K562 (cell line): Measurements from ENCODE around the gene ZBTB47. TPM values are rescaled to one million over a fixed set of nuclear protein-coding genes. Genes with fewer than 3 reads are reported as not detected.

Source experiments
- ARID1B ChIP-seq: fragments of 450-650 bp; IDR thresholded peaks from 2 replicates; pipeline ENCODE4 v1.6.1; 2016; ENCODE audit warnings: antibody characterized with exemption, mild to moderate bottlenecking, inconsistent platforms
- ATF7 ChIP-seq: fragments of 450-650 bp; IDR thresholded peaks from 2 replicates; pipeline ENCODE4 v1.7.1; 2014; ENCODE audit warnings: mild to moderate bottlenecking, moderate library complexity
- C11orf30 ChIP-seq: fragments of 450-650 bp; IDR thresholded peaks from 2 replicates; pipeline ENCODE4 v1.6.1; 2016; ENCODE audit warnings: low read depth, mild to moderate bottlenecking
- CHAMP1 ChIP-seq: fragments of 450-650 bp; IDR thresholded peaks from 2 replicates; pipeline ENCODE4 v1.6.1; 2016; ENCODE audit warnings: mild to moderate bottlenecking
- CHD1 ChIP-seq: fragments of 200-600 bp; sonication (generic); IDR thresholded peaks from one replicate; pipeline ENCODE4 v1.6.1; 2012; ENCODE audit warnings: mild to moderate bottlenecking, moderate library complexity, low read length, inconsistent platforms
- CREB3 ChIP-seq: fragments of 450-650 bp; conservative IDR thresholded peaks from 2 replicates; pipeline ENCODE4 v1.6.1; 2016; ENCODE audit warnings: missing genetic modification characterization, low read depth, mild to moderate bottlenecking, missing compliant biosample characterization, moderate library complexity
- EGR1 ChIP-seq: fragments of 450-650 bp; conservative IDR thresholded peaks from 2 replicates; pipeline ENCODE4 v1.6.1; 2017; ENCODE audit warnings: mild to moderate bottlenecking
- ESRRA ChIP-seq: fragments of 450-650 bp; IDR thresholded peaks from 2 replicates; pipeline ENCODE4 v1.6.1; 2014; ENCODE audit warnings: low read depth, mild to moderate bottlenecking, moderate library complexity, borderline replicate concordance
- EZH2 ChIP-seq: IDR thresholded peaks from 2 replicates; pipeline ENCODE4 v1.6.1; 2012; ENCODE audit warnings: low read depth, mild to moderate bottlenecking, inconsistent platforms, low read length, borderline replicate concordance
- GATAD2B ChIP-seq: fragments of 450-650 bp; IDR thresholded peaks from 2 replicates; pipeline ENCODE4 v1.6.1; 2017; ENCODE audit warnings: mild to moderate bottlenecking, borderline replicate concordance
- HMG20B ChIP-seq: fragments of 250-450 bp; sonication (Bioruptor Pico); IDR thresholded peaks from 2 replicates; pipeline ENCODE4 v1.5.0; 2021; ENCODE audit warnings: mild to moderate bottlenecking
- HMGXB4 ChIP-seq: sonication (generic); formaldehyde crosslinking; IDR thresholded peaks from 2 replicates; pipeline ENCODE4 v1.8.1; 2023; ENCODE audit warnings: mild to moderate bottlenecking, missing genetic modification reagents
- KDM1A ChIP-seq, 2 experiments: fragments of 450-650 bp; IDR thresholded peaks; 2 replicates each; pipeline ENCODE4 v1.6.1; 2016; ENCODE audit warnings: mild to moderate bottlenecking in 2 of 2
- LEF1 ChIP-seq: fragments of 450-650 bp; IDR thresholded peaks from 2 replicates; pipeline ENCODE4 v1.6.1; 2016; ENCODE audit warnings: mild to moderate bottlenecking
- PCBP1 ChIP-seq: fragments of 200-400 bp; formaldehyde crosslinking; IDR thresholded peaks from 2 replicates; pipeline ENCODE4 v1.6.1; 2018; ENCODE audit warnings: mild to moderate bottlenecking, low read depth, low read length; ENCODE audit not compliant: poor library complexity, severe bottlenecking
- PHF20 ChIP-seq: fragments of 450-650 bp; IDR thresholded peaks from 2 replicates; pipeline ENCODE4 v1.6.1; 2018; ENCODE audit not compliant: partially characterized antibody
- PKNOX1 ChIP-seq: fragments of 450-650 bp; IDR thresholded peaks from 2 replicates; pipeline ENCODE4 v1.6.1; 2016
- SRF ChIP-seq, 2 experiments: fragments of 250-450, 450-650 bp in 1 of 2; sonication (Bioruptor Pico) in 1 of 2; sonication (generic) in 1 of 2; formaldehyde crosslinking; IDR thresholded peaks; 2 replicates each; pipeline versions ENCODE4 v1.5.0 to v1.5.1; 2020 to 2022; ENCODE audit warnings: mild to moderate bottlenecking in 1 of 2, missing genetic modification reagents in 1 of 2
- TAF1 ChIP-seq: IDR thresholded peaks from 2 replicates; pipeline ENCODE4 v1.6.1; 2011; ENCODE audit warnings: mild to moderate bottlenecking, low read length, moderate library complexity; ENCODE audit not compliant: insufficient read depth, control insufficient read depth, severe bottlenecking; ENCODE audit errors: extremely low read depth
- U2AF2 ChIP-seq: fragments of 200-400 bp; formaldehyde crosslinking; optimal IDR thresholded peaks from 2 replicates; pipeline ENCODE3; 2017; ENCODE audit warnings: low read depth, mild to moderate bottlenecking, low read length
- ZNF57 ChIP-seq: fragments of 450-650 bp; formaldehyde crosslinking; IDR thresholded peaks from 2 replicates; pipeline ENCODE4 v1.4.0; 2020; ENCODE audit warnings: mild to moderate bottlenecking, moderate library complexity
- polyA plus RNA-seq, 8 experiments: library from polyadenylated mRNA; depleted of rRNA in 4 of 8; stranded (reverse) in 5 of 8; unstranded in 3 of 8; fragments of >200 nt; fragmentation: Nextera tagmentation in 2 of 8; fragmentation: Illumina TruSeq in 1 of 8; extraction: Ambion mirVana in 2 of 8; extraction: Trizol in 1 of 8; gene quantifications; 2 replicates each; pipeline versions ENCODE4 v1.2.1 to v1.2.3, GENCODE V29; 2011 to 2014; ENCODE audit warnings: inconsistent platforms in 1 of 8, missing spikeins in 1 of 8
- total RNA-seq, 7 experiments: library from RNA; depleted of rRNA in 6 of 7; stranded (reverse); fragments of >200 nt in 6 of 7; fragmentation: Illumina TruSeq in 2 of 7; extraction: Trizol in 2 of 7; gene quantifications; 2 replicates each; pipeline versions ENCODE4 v1.2.1 to v1.2.3, GENCODE V29; 2011 to 2021; ENCODE audit warnings: low replicate concordance in 1 of 7
- TF ChIP-seq, protein P1 (sequence below): fragments of 450-650 bp; formaldehyde crosslinking; IDR thresholded peaks from 2 replicates; pipeline ENCODE4 v1.4.0; 2020; ENCODE audit warnings: mild to moderate bottlenecking

Gene ZBTB47
- total and polyA plus RNA-seq, 9 of the 15 experiments (the other 6 are each of a cell fraction or from before 2014, with no cell fraction given), result 0.11 to 4.6 (median 1.7) TPM; not detected in 1

GRCh38 chr3:42683875-42684598 is 30.5 kb downstream of the ZBTB47 start (continued):
- TF ChIP-seq TAF1 (no peak), CREB3 (tag) (no peak), CHAMP1 (no peak), EZH2 (no peak), ZNF57 (CRISPR knock-in tag) (no peak), HMG20B (CRISPR knock-in tag) (no peak), C11orf30 (no peak; the same call in 1 of the 2 replicates), GATAD2B (no peak), CHD1 (no peak), U2AF2 (no peak), ARID1B (peak; percentile 61; the same call in 1 of the 2 replicates), SRF (CRISPR knock-in tag; IDR thresholded peaks at IDR 0.05) (no peak), LEF1 (0 out of 2 replicates have a peak, but pooled peaks have one; percentile 18), ATF7 (0 out of 2 replicates have a peak, but pooled peaks have one; percentile 18), KDM1A (IDR thresholded peaks at IDR 0.05) (peak; percentile 60 to 83), HMGXB4 (CRISPR knock-in tag) (no peak), PHF20 (no peak), PKNOX1 (peak; percentile 31), EGR1 (peak; percentile 79), PCBP1 (no peak), ESRRA (no peak)
- TF ChIP-seq, protein P1, sequence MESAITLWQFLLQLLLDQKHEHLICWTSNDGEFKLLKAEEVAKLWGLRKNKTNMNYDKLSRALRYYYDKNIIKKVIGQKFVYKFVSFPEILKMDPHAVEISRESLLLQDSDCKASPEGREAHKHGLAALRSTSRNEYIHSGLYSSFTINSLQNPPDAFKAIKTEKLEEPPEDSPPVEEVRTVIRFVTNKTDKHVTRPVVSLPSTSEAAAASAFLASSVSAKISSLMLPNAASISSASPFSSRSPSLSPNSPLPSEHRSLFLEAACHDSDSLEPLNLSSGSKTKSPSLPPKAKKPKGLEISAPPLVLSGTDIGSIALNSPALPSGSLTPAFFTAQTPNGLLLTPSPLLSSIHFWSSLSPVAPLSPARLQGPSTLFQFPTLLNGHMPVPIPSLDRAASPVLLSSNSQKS (CRISPR knock-in tag), result no peak
